PC-9 (cell line): ENCODE results near the gene HBG2.

Experiments used
- EZH2 ChIP-seq: fragments of 200-600 bp; sonication (generic); IDR thresholded peaks from 2 replicates; pipeline ENCODE4 v1.8.0; 2017; ENCODE audit warnings: antibody characterized with exemption, low read depth
- TF ChIP-seq, protein P1 (sequence below): fragments of 200-600 bp; sonication (generic); conservative IDR thresholded peaks from 2 replicates; pipeline ENCODE4 v1.6.1; 2017; ENCODE audit warnings: mixed run types, antibody characterized with exemption, mild to moderate bottlenecking, moderate library complexity

DNA sequence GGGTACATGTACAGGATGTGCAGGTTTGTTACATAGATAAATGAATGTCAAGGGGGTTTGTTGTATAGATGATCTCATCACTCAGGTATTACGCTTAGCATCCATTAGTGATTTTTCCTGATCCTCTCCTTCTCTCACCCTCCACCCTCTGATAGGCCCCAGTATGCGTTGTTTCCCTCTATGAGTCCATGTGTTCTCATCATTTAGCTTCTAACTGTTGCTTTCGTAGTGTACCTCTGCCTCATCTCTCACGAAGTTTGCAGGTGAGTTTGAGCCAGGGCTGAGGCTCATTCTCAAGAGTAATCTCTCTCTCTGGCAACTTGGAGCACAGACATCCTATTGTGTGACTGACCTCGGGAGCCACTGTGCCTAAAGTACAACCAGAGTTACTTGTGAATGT lies 19.8 kb upstream of the HBG2 start:
- TF ChIP-seq, protein P1, sequence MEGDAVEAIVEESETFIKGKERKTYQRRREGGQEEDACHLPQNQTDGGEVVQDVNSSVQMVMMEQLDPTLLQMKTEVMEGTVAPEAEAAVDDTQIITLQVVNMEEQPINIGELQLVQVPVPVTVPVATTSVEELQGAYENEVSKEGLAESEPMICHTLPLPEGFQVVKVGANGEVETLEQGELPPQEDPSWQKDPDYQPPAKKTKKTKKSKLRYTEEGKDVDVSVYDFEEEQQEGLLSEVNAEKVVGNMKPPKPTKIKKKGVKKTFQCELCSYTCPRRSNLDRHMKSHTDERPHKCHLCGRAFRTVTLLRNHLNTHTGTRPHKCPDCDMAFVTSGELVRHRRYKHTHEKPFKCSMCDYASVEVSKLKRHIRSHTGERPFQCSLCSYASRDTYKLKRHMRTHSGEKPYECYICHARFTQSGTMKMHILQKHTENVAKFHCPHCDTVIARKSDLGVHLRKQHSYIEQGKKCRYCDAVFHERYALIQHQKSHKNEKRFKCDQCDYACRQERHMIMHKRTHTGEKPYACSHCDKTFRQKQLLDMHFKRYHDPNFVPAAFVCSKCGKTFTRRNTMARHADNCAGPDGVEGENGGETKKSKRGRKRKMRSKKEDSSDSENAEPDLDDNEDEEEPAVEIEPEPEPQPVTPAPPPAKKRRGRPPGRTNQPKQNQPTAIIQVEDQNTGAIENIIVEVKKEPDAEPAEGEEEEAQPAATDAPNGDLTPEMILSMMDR, result no peak
- TF ChIP-seq EZH2, result no peak
